OCI-LY7 (cell line): ENCODE results near the gene ZNF679.

Source experiments
- EZH2phosphoT487 ChIP-seq: fragments of 200-600 bp; sonication (generic); IDR thresholded peaks from 2 replicates; pipeline ENCODE4 v1.6.1; 2018; ENCODE audit warnings: low read depth, borderline replicate concordance, mild to moderate bottlenecking, mixed run types, antibody characterized with exemption, low read length, moderate library complexity, mixed read lengths
- TF ChIP-seq, protein P1 (sequence below): fragments of 200-600 bp; sonication (generic); conservative IDR thresholded peaks from 2 replicates; pipeline ENCODE4 v1.5.1; 2014; ENCODE audit warnings: mild to moderate bottlenecking, antibody characterized with exemption, low read length, moderate library complexity, mixed read lengths

DNA sequence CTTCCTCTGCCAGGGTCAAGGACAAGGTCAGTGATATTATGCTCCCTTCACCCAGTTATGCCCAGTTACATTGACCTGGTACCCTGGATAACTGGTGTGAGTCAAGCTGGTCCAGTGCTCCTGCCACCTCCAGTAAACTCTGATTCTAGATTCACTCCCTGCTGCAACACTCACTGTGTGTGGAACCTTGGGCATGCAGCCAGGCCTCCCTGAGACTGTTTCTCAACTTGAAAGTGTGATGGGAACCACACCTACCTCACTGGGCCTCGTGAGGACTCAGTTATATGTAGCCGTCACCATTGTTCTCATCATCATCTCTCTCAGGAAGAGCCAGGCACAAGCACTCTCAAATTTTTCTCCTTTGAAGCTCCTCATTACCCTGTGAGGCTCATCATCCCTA, 84.6 kb downstream of the ZNF679 start:
- TF ChIP-seq, protein P1, sequence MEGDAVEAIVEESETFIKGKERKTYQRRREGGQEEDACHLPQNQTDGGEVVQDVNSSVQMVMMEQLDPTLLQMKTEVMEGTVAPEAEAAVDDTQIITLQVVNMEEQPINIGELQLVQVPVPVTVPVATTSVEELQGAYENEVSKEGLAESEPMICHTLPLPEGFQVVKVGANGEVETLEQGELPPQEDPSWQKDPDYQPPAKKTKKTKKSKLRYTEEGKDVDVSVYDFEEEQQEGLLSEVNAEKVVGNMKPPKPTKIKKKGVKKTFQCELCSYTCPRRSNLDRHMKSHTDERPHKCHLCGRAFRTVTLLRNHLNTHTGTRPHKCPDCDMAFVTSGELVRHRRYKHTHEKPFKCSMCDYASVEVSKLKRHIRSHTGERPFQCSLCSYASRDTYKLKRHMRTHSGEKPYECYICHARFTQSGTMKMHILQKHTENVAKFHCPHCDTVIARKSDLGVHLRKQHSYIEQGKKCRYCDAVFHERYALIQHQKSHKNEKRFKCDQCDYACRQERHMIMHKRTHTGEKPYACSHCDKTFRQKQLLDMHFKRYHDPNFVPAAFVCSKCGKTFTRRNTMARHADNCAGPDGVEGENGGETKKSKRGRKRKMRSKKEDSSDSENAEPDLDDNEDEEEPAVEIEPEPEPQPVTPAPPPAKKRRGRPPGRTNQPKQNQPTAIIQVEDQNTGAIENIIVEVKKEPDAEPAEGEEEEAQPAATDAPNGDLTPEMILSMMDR = no peak
- no peak for TF ChIP-seq EZH2phosphoT487
